SIG-M5 (cell line): ENCODE results near the gene UBE3A.
"Not testable (repeated sequence)": the region's sequence is repeated elsewhere in the genome, so short reads cannot be mapped to it uniquely, and the experiment has no call there.

Experiments used
- DNase-seq: peaks from one replicate; lab custom pipeline; 2025; lab: John Stamatoyannopoulos, UW

Gene UBE3A

GRCh38 chr15:25438601-25439368 is at the start of gene UBE3A:
UBE3A (minus strand) TSS chr15:25439024; CDS start chr15:25409107, 29,917 bp downstream.
- DNase-seq: no peak

GRCh38 chr15:25487226-25487884 is 48.5 kb upstream of the UBE3A start:
- no peak for DNase-seq

GRCh38 chr15:25486051-25486450 is 47.2 kb upstream of the UBE3A start:
- DNase-seq: no peak

GRCh38 chr15:25481208-25481859 is 42.5 kb upstream of the UBE3A start:
- DNase-seq: no peak

GRCh38 chr15:25478313-25478712 is 39.5 kb upstream of the UBE3A start:
- no peak for DNase-seq

GRCh38 chr15:25477816-25478215 is 39.0 kb upstream of the UBE3A start:
- DNase-seq: no peak

- DNase-seq: no peak
Observed at GRCh38 chr15:25474251-25474650, 35.4 kb upstream of the UBE3A start.

GRCh38 chr15:25470230-25470629 is 31.4 kb upstream of the UBE3A start:
- no peak for DNase-seq

GRCh38 chr15:25469377-25469776 is 30.6 kb upstream of the UBE3A start:
- DNase-seq: no peak

GRCh38 chr15:25468611-25469010 is 29.8 kb upstream of the UBE3A start:
- no peak for DNase-seq

GRCh38 chr15:25465835-25466234 is 27.0 kb upstream of the UBE3A start:
- DNase-seq: no peak

- DNase-seq: no peak
Observed at GRCh38 chr15:25464784-25465183, 26.0 kb upstream of the UBE3A start.

- no peak for DNase-seq
Observed at GRCh38 chr15:25464383-25464782, 25.6 kb upstream of the UBE3A start.

GRCh38 chr15:25456196-25456595 is 17.4 kb upstream of the UBE3A start:
- DNase-seq: no peak

GRCh38 chr15:25455226-25455625 is 16.4 kb upstream of the UBE3A start:
- DNase-seq: no peak

- DNase-seq: no peak
Observed at GRCh38 chr15:25454771-25455170, 15.9 kb upstream of the UBE3A start.

GRCh38 chr15:25453246-25453645 is 14.4 kb upstream of the UBE3A start:
- not testable (repeated sequence) for DNase-seq

- DNase-seq: no peak
Observed at GRCh38 chr15:25451501-25451900, 12.7 kb upstream of the UBE3A start.

- DNase-seq: no peak
Observed at GRCh38 chr15:25450163-25450562, 11.3 kb upstream of the UBE3A start.

GRCh38 chr15:25446076-25446475 is 7.3 kb upstream of the UBE3A start:
- no peak for DNase-seq

- no peak for DNase-seq
Observed at GRCh38 chr15:25445412-25445811, 6.6 kb upstream of the UBE3A start.

- no peak for DNase-seq
Observed at GRCh38 chr15:25441111-25441510, 2.3 kb upstream of the UBE3A start.

GRCh38 chr15:25439369-25439836 is 579 bp upstream of the UBE3A start:
- DNase-seq: no peak
